ENCODE results near the gene BDH1. TPM values are rescaled to one million over a fixed set of nuclear protein-coding genes. Genes with fewer than 3 reads are reported as not detected.

Gene BDH1
- total RNA-seq, 6 donors from 2014 or later = 13.5 to 30.4 (median 23.0) TPM

DNA sequence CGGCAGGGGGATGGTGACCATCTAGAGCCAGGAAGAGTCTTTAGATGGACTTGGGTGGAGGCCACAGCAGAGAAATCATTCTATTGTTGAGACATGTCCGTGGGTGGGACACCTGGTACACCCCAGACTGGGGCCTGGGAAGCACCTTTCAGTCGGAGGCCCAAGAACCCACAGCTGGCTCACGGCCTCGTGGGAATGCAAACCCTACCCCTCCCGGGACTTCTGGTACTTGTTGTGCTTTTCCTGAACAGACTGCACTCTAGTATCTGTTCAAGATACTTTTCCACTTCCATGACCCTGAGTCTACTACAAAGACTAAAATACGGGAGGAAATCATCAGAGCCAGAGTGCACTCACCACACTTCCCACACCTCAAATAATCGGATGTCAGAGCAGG is 60.7 kb downstream of the BDH1 start:
- H3K36me3 ChIP-seq = no peaks in the 10 kb centered on the region
- H3K4me3 ChIP-seq = no peak overlapping the region
- H3K4me1 ChIP-seq = no peaks in the 10 kb centered on the region
- no peak for DNase-seq
- TF ChIP-seq POLR2A (IDR thresholded peaks at IDR 0.05) = no peak
- TF ChIP-seq POLR2AphosphoS5 (IDR thresholded peaks at IDR 0.05) = no peak
- TF ChIP-seq CTCF (IDR thresholded peaks at IDR 0.05) = no peak
- no peak for TF ChIP-seq EP300 (IDR thresholded peaks at IDR 0.05)
- H3K27ac ChIP-seq = no peak overlapping the region
- WGBS, 2 donors = 69 to 76% methylated on average over 4 to 8 of the region's 8 CpGs
- H3K27me3 ChIP-seq = no peaks in the 10 kb centered on the region
- H3K9me3 ChIP-seq = no peaks in the 10 kb centered on the region
- ATAC-seq (ENCODE audit: low FRiP score in 2 of 2) = no peak

- no peak for ATAC-seq (ENCODE audit: low FRiP score in 2 of 2)
These were observed 61.3 kb downstream of the BDH1 start for GRCh38 chr3:197494366-197495058.

GRCh38 chr3:197493049-197493448 is 62.7 kb downstream of the BDH1 start:
- no peak overlapping the region for H3K4me3 ChIP-seq

More at GRCh38 chr3:197494366-197495058, 61.3 kb downstream of the BDH1 start:
- no peaks in the 10 kb centered on the region for H3K4me1 ChIP-seq
- H3K36me3 ChIP-seq = no peaks in the 10 kb centered on the region
- no peaks in the 10 kb centered on the region for H3K27me3 ChIP-seq
- H3K9me3 ChIP-seq = no peaks in the 10 kb centered on the region
- DNase-seq = no peak
- no peak overlapping the region for H3K4me3 ChIP-seq
- TF ChIP-seq CTCF (IDR thresholded peaks at IDR 0.05) (no peak), EP300 (IDR thresholded peaks at IDR 0.05) (no peak), POLR2AphosphoS5 (IDR thresholded peaks at IDR 0.05) (no peak), POLR2A (IDR thresholded peaks at IDR 0.05) (no peak)
- 71 to 84% methylated on average over 10 of the region's 10 CpGs for WGBS, 2 donors
- H3K27ac ChIP-seq = no peak overlapping the region

GRCh38 chr3:197491923-197492664 is 63.7 kb downstream of the BDH1 start:
- H3K4me3 ChIP-seq = no peak overlapping the region
- 85 to 89% methylated on average over 11 to 12 of the region's 12 CpGs for WGBS, 2 donors
- H3K9me3 ChIP-seq = no peaks in the 10 kb centered on the region
- ATAC-seq (ENCODE audit: low FRiP score in 2 of 2) (no peak), DNase-seq (no peak)
- no peaks in the 10 kb centered on the region for H3K36me3 ChIP-seq
- no peak overlapping the region for H3K27ac ChIP-seq
- no peaks in the 10 kb centered on the region for H3K27me3 ChIP-seq
- TF ChIP-seq CTCF (IDR thresholded peaks at IDR 0.05) = no peak
- no peak for TF ChIP-seq POLR2AphosphoS5 (IDR thresholded peaks at IDR 0.05)
- TF ChIP-seq EP300 (IDR thresholded peaks at IDR 0.05) = no peak
- TF ChIP-seq POLR2A (IDR thresholded peaks at IDR 0.05) = no peak
- H3K4me1 ChIP-seq = no peaks in the 10 kb centered on the region

More at GRCh38 chr3:197493049-197493448, 62.7 kb downstream of the BDH1 start:
- no peak for TF ChIP-seq POLR2AphosphoS5 (IDR thresholded peaks at IDR 0.05)
- TF ChIP-seq POLR2A (IDR thresholded peaks at IDR 0.05) = no peak
- TF ChIP-seq EP300 (IDR thresholded peaks at IDR 0.05) = no peak
- TF ChIP-seq CTCF (IDR thresholded peaks at IDR 0.05) = no peak
- H3K27ac ChIP-seq = no peak overlapping the region
- DNase-seq (no peak), ATAC-seq (ENCODE audit: low FRiP score in 2 of 2) (no peak)
- H3K27me3 ChIP-seq = no peaks in the 10 kb centered on the region
- no peaks in the 10 kb centered on the region for H3K9me3 ChIP-seq
- H3K36me3 ChIP-seq = no peaks in the 10 kb centered on the region
- WGBS, 2 donors = 68 to 86% methylated on average over 5 of the region's 5 CpGs
- H3K4me1 ChIP-seq = no peaks in the 10 kb centered on the region

Data from upper lobe of left lung (tissue), 6 donors.